Stimulated activated memory B cell treated with anti-CD40 and anti-IgM and Interleukin-4, amounts not matched to agents 10 μg/mL and 1 μg/mL and 100 μg/mL, for 72 hours (primary cell): ENCODE measurements around the gene ANKRA2.

Experiments
- ATAC-seq: fragments of 150-1000 bp; cut with Tn5 transposase; 2 replicates; pipeline ENCODE4 v1.10.0; 2021
- H3K27ac Mint-ChIP-seq: one replicate; pipeline ENCODE4 v1.8.0; 2022; ENCODE audit warnings: mild to moderate bottlenecking, mixed read lengths
- H3K27me3 Mint-ChIP-seq: one replicate; pipeline ENCODE4 v1.8.0; 2022; ENCODE audit warnings: mixed read lengths
- H3K36me3 Mint-ChIP-seq: one replicate; pipeline ENCODE4 v1.8.0; 2022; ENCODE audit warnings: mixed read lengths
- H3K4me1 Mint-ChIP-seq: one replicate; pipeline ENCODE4 v1.8.0; 2022; ENCODE audit warnings: mixed read lengths
- H3K4me3 Mint-ChIP-seq: one replicate; pipeline ENCODE4 v1.8.0; 2022; ENCODE audit warnings: mild to moderate bottlenecking, moderate library complexity, mixed read lengths
- H3K9me3 Mint-ChIP-seq: one replicate; pipeline ENCODE4 v1.8.0; 2022; ENCODE audit warnings: mixed read lengths

Gene ANKRA2

DNA sequence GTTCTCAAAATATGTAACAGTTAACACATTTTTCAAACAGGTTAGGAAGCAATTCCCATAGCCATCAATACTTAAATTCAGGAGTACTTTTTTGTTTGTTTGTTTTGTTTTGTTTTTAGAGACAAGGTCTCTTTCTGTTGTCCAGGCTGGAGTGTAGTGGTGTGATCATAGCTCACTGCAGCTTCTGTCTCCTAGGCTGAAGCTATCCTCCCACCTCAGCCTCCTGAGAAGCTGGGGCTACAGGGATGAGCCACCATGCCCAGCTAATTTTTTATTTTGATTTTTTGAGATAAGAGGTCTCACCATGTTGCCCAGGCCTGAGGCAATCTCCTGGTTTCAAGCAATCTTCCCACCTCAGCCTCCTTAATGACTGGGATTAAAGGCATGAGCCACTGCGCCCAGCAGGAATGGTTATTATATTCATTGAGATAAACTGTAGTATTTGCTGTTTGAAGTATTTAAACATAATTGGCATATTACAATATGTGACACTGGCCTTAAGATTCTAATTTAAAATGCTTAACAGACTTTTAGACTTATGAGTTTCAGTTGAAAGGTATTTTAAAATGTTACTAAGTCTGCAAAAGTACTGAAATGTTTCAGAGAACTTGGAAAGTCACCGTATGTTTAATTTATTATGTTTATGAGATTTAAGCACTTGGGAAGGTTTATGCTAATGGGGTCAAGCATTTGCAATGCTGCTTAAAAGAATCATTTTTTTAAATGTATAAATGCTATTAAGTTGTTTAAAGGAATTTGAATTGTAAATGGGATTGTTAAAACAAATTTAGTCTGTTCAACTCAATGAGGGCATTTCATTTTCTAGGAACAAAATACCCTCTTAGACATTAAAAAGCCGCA, 17.1 kb upstream of the ANKRA2 start:
- no peak for ATAC-seq
- Mint-ChIP-seq H3K27me3 (no peaks in the 10 kb centered on the region), H3K4me1 (no peaks in the 10 kb centered on the region), H3K36me3 (peaks cover 32% of the 10 kb centered on the region), H3K4me3 (no peak overlapping the region), H3K27ac (no peak overlapping the region), H3K9me3 (no peaks in the 10 kb centered on the region)

- ATAC-seq = no peak
- peaks cover 12% of the 10 kb centered on the region for H3K36me3 Mint-ChIP-seq
- peak overlapping the region; percentile 97 for H3K27ac Mint-ChIP-seq
- peak overlapping the region; percentile 94 for H3K4me3 Mint-ChIP-seq
- H3K9me3 Mint-ChIP-seq = no peaks in the 10 kb centered on the region
- peaks cover 17% of the 10 kb centered on the region for H3K4me1 Mint-ChIP-seq
- H3K27me3 Mint-ChIP-seq = no peaks in the 10 kb centered on the region
Measured at GRCh38 chr5:73565969-73566547, 619 bp upstream of the ANKRA2 start.

DNA sequence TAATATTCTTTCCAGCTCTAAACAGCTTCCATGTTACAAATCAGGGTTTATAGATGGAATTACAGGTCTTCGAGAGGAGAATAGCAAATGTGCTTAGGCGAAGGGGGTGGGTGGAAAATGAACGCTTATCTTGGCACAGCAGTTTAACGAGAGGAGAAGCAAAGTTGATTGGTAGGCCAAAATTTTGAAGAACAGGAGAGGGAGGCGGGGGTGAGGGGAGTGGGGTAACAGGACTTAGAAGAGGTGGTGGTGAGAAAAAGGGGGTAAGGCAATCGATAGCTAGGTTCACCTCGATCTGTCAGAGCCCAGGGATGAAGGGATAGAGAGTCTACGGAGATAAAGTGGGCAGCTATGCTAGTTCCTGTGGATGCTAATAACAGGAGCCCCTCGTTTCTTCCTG, 764 bp downstream of the ANKRA2 start:
- peaks cover 9% of the 10 kb centered on the region for H3K36me3 Mint-ChIP-seq
- peak overlapping the region; percentile 97 for H3K27ac Mint-ChIP-seq
- H3K4me1 Mint-ChIP-seq = peaks cover 22% of the 10 kb centered on the region
- no peak for ATAC-seq
- peak overlapping the region; percentile 94 for H3K4me3 Mint-ChIP-seq
- H3K9me3 Mint-ChIP-seq = no peaks in the 10 kb centered on the region
- no peaks in the 10 kb centered on the region for H3K27me3 Mint-ChIP-seq

DNA sequence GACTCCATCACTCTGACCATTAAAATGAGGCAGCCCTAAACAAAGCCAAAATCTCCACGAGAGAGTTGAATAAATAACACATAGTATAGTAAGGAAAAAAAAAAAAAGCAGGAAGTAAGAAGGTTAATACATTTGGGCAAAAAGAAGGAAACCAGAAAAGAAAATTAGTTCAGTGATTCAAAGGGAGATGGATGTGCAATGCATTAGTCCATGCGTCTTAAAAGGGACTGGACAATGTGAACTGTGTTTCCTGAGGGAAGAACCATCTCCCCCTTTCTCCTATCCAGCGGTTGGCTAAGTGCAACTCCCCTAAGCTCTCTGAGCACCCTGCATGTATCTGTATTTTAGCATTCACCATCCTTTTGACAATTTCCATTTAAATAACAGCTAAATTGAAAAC, 1.4 kb downstream of the ANKRA2 start:
- no peaks in the 10 kb centered on the region for H3K9me3 Mint-ChIP-seq
- peaks cover 9% of the 10 kb centered on the region for H3K36me3 Mint-ChIP-seq
- H3K4me3 Mint-ChIP-seq = peak overlapping the region; percentile 94
- H3K27ac Mint-ChIP-seq = peak overlapping the region; percentile 97
- no peak for ATAC-seq
- H3K4me1 Mint-ChIP-seq = peaks cover 22% of the 10 kb centered on the region
- H3K27me3 Mint-ChIP-seq = no peaks in the 10 kb centered on the region

DNA sequence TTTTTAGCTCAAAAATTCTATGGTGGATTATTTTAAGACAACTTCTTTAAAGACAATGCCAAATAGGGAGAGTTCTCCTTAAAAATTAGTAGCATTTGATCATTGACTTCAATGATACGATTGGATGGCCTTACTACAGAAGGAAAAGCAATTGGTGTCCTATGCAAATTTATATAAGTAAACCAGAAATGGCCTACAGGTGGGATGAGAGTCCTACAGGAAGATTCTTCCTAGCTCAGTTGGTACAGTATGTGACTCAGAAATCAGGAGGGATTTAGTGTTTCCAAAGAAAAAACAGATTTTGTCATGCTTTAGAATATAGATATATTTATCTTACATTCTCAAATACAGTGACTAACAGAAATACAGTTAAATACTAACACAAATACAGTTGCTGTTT, 6.5 kb downstream of the ANKRA2 start:
- peaks cover 12% of the 10 kb centered on the region for H3K4me1 Mint-ChIP-seq
- no peak for ATAC-seq
- H3K4me3 Mint-ChIP-seq = no peak overlapping the region
- H3K36me3 Mint-ChIP-seq = peaks cover 21% of the 10 kb centered on the region
- no peaks in the 10 kb centered on the region for H3K9me3 Mint-ChIP-seq
- no peaks in the 10 kb centered on the region for H3K27me3 Mint-ChIP-seq
- no peak overlapping the region for H3K27ac Mint-ChIP-seq

GRCh38 chr5:73552642-73553041, 12.8 kb downstream of the ANKRA2 start:
- peaks cover 31% of the 10 kb centered on the region for H3K36me3 Mint-ChIP-seq
- H3K9me3 Mint-ChIP-seq = no peaks in the 10 kb centered on the region

GRCh38 chr5:73550016-73550415, 15.4 kb downstream of the ANKRA2 start:
- ATAC-seq = no peak
- no peak overlapping the region for H3K4me3 Mint-ChIP-seq
- H3K27me3 Mint-ChIP-seq = no peaks in the 10 kb centered on the region
- H3K9me3 Mint-ChIP-seq = no peaks in the 10 kb centered on the region
- H3K27ac Mint-ChIP-seq = no peak overlapping the region
- no peaks in the 10 kb centered on the region for H3K4me1 Mint-ChIP-seq
- peaks cover 26% of the 10 kb centered on the region for H3K36me3 Mint-ChIP-seq

More at GRCh38 chr5:73552642-73553041, 12.8 kb downstream of the ANKRA2 start:
- no peak for ATAC-seq
- Mint-ChIP-seq H3K4me3 (no peak overlapping the region), H3K4me1 (no peaks in the 10 kb centered on the region), H3K27me3 (no peaks in the 10 kb centered on the region), H3K27ac (no peak overlapping the region)

GRCh38 chr5:73545403-73545779, 20.0 kb downstream of the ANKRA2 start:
- Mint-ChIP-seq H3K4me1 (no peaks in the 10 kb centered on the region), H3K27ac (no peak overlapping the region), H3K27me3 (peaks cover 22% of the 10 kb centered on the region), H3K4me3 (no peak overlapping the region), H3K9me3 (no peaks in the 10 kb centered on the region), H3K36me3 (peaks cover 1% of the 10 kb centered on the region)
- ATAC-seq = no peak

GRCh38 chr5:73544429-73545402, 20.7 kb downstream of the ANKRA2 start:
- Mint-ChIP-seq H3K27ac (no peak overlapping the region), H3K9me3 (no peaks in the 10 kb centered on the region)
- no peak for ATAC-seq

DNA sequence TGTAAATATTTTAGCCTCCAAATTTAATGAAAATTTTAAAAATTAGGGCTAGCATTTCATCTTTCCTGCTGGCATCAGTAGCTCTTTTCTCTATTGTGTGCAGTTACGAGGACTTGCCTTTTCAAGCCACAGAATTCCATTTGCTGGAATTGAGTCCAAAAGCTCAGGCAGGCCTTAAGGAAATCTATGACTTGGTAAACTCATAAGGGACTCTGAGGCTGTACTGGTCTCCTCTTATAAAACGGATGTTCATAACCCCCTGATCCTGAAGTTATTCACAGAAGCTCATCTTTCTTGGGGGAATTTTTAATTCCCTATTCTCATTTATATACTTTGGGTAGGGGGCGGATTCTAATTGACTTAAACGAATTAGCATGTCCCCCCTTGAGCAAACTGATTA, 23.4 kb downstream of the ANKRA2 start:
- Mint-ChIP-seq H3K27ac (no peak overlapping the region), H3K9me3 (no peaks in the 10 kb centered on the region), H3K4me3 (no peak overlapping the region), H3K36me3 (no peaks in the 10 kb centered on the region), H3K4me1 (no peaks in the 10 kb centered on the region), H3K27me3 (peaks cover 30% of the 10 kb centered on the region)
- no peak for ATAC-seq

More at GRCh38 chr5:73544429-73545402, 20.7 kb downstream of the ANKRA2 start:
- Mint-ChIP-seq H3K27me3 (peaks cover 29% of the 10 kb centered on the region), H3K4me1 (no peaks in the 10 kb centered on the region), H3K36me3 (no peaks in the 10 kb centered on the region), H3K4me3 (no peak overlapping the region)

DNA sequence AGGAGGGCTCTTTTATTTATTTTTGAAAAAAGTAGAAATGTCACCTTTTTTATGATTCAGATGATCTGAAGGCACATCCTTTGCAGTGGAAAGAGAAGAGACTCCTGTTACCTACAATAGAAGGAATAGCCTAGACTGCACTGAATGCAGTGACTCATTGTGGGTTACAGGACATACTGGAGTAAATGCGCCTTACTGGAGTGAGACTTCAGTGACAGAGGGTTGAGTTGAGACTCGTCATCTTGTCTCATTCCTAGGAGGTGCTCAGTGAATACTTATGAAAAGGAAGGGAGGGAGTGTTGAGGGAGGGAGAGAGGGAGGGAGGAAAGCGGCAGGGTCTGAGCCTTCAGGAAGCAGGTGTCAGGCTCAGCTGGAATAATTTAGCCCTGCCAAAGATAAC, 25.2 kb downstream of the ANKRA2 start:
- Mint-ChIP-seq H3K36me3 (no peaks in the 10 kb centered on the region), H3K4me3 (no peak overlapping the region), H3K27me3 (peaks cover 30% of the 10 kb centered on the region), H3K9me3 (no peaks in the 10 kb centered on the region), H3K4me1 (no peaks in the 10 kb centered on the region), H3K27ac (no peak overlapping the region)
- ATAC-seq = no peak

DNA sequence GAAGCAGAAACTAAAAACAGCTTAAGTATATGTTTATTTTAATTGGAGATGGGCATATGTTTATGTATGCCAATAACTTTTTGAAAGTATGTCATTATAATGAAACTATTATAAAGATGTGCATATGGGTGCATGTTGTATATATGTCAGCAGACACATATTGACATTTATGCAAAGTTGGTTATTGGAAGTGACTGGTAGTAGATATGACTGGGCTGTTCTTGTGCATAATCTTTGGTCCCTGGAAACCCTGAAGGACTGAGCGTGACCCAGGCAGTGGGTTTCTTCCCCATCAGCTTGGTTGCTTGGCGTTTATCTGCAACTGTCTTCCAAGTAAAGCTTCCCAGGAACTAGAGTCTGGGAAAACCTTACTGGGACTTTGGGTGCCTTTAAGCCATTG, 25.7 kb downstream of the ANKRA2 start:
- H3K4me1 Mint-ChIP-seq = no peaks in the 10 kb centered on the region
- H3K36me3 Mint-ChIP-seq = no peaks in the 10 kb centered on the region
- no peaks in the 10 kb centered on the region for H3K9me3 Mint-ChIP-seq
- no peak for ATAC-seq
- H3K4me3 Mint-ChIP-seq = no peak overlapping the region
- H3K27ac Mint-ChIP-seq = no peak overlapping the region
- peaks cover 30% of the 10 kb centered on the region for H3K27me3 Mint-ChIP-seq

DNA sequence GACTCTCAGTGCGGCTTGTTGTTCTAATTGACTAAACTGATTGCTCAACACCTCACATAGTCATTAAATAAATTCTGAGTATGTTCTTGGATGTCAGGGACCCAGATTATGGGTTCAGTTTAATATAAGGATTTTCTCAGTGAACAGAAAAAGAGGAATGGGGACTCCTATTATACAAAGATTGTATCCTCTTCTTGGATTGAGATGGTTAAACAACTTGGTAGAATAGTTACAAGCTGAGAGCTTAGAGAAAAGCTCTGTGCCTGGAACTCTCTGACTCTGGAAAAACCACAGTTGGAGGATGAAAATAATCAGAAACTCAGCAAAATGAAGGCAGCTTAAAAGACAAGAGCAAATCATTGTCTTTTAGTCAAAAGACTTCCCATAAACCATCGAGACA, 30.5 kb downstream of the ANKRA2 start:
- H3K9me3 Mint-ChIP-seq = no peaks in the 10 kb centered on the region
- no peak overlapping the region for H3K27ac Mint-ChIP-seq
- no peak for ATAC-seq
- no peak overlapping the region for H3K4me3 Mint-ChIP-seq
- no peaks in the 10 kb centered on the region for H3K36me3 Mint-ChIP-seq
- H3K4me1 Mint-ChIP-seq = no peaks in the 10 kb centered on the region
- H3K27me3 Mint-ChIP-seq = peaks cover 15% of the 10 kb centered on the region

- Mint-ChIP-seq H3K4me3 (no peak overlapping the region), H3K27ac (no peak overlapping the region), H3K9me3 (no peaks in the 10 kb centered on the region), H3K27me3 (peaks cover 11% of the 10 kb centered on the region), H3K4me1 (no peaks in the 10 kb centered on the region), H3K36me3 (no peaks in the 10 kb centered on the region)
- no peak for ATAC-seq
Measured at GRCh38 chr5:73534011-73534644, 31.3 kb downstream of the ANKRA2 start.

GRCh38 chr5:73532195-73532594, 33.2 kb downstream of the ANKRA2 start:
- Mint-ChIP-seq H3K9me3 (no peaks in the 10 kb centered on the region), H3K27me3 (peaks cover 11% of the 10 kb centered on the region), H3K4me3 (no peak overlapping the region), H3K36me3 (no peaks in the 10 kb centered on the region), H3K27ac (no peak overlapping the region), H3K4me1 (no peaks in the 10 kb centered on the region)
- no peak for ATAC-seq
